ENCODE data around the gene EGFL8. TPM values are rescaled to one million over a fixed set of nuclear protein-coding genes. Genes with fewer than 3 reads are reported as not detected.

The EGFL8 gene
- total and polyA plus RNA-seq, 2 donors (not counting 3 experiments of a cell fraction or from before 2014, with no cell fraction given) = 9.0 to 12.6 TPM

DNA sequence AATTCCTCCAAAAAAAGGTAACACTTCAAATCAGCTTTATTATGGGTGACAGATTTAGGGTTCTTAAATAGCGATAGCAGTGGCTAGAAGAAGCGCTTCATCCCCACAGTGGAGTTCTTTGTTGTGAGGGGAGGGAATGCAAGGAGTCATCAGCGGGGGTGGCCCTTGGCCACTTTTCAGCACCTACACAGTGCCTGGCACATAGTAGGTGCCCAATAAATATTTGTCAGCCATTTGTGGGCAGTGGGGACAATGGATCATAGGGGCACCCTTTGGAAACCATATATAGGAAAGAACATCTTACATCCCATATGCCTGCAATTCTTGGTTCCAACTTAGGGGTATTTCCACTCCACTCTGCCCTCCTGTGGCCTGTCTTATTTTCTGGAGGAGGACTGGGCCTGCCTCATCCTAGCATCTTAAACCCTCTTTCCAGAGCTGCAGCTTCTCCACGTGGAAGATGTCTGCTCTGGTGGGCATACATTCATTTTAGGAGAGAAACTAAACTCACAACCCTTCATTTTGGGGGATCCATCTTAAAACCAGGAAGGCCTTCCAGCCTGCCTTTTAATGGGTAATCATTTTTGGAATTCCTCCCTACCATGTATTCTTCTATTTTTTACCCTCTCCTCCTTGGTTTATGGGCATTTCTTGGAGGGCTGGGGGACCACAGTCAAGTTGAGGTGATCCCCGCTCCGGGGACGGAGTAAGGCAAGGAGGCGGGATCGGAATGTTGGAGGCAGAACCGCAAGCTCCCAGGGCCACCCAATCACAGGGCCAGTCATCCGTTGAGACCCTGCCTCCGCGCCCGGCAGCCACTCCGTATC lies 30.6 kb downstream of the EGFL8 start:
- no peak overlapping the region for H2AFZ ChIP-seq (ENCODE audit: low read depth, low read length)
- peaks cover 0 to 2% of the 10 kb centered on the region in 2 experiments for H3K36me3 ChIP-seq (ENCODE audit: control insufficient read depth in 2 of 2, extremely low read depth in 1 of 2, insufficient read depth in 2 of 2, low read length in 2 of 2)
- intact Hi-C loops (cut with micrococcal nuclease) (loop anchor here (1.0 to 10.0 kb wide), 8 partner anchors 17 to 774 kb away; partner anchors contain the start of genes C6orf47, CSNK2B, FKBPL and GPANK1), dilution Hi-C loops (cut with MboI; ENCODE audit: extremely low pct_ligation_motif_present, low sequenced_read_pairs) (no loop called here)
- no peaks in the 10 kb centered on the region for H3K9me3 ChIP-seq (replicated peaks; ENCODE audit: control insufficient read depth, insufficient read depth, low read length)
- H3K4me3 ChIP-seq (replicated peaks in 1 of 3; ENCODE audit: insufficient read depth in 1 of 3, low read depth in 1 of 3, low read length in 3 of 3) = peak overlapping the region in 2 of 3 experiments; percentile 29 to 50
- ChIA-PET CTCF (interaction anchor here (0.8 to 1.6 kb wide), 22 partner anchors 9 to 643 kb away, joined by 3 to 24 read pairs (median 3); partner anchors contain the start of genes AGPAT1, ATF6B, FKBPL and NOTCH4), POLR2A (interaction anchor here (0.7 to 1.6 kb wide), 7 partner anchors 8 to 67 kb away, joined by 3 to 9 read pairs (median 4); partner anchors contain the start of genes ATF6B and FKBPL)
- peaks cover 4% of the 10 kb centered on the region for H3K79me2 ChIP-seq (ENCODE audit: control insufficient read depth, insufficient read depth, low read length)
- FAIRE-seq (no peak), DNase-seq (ENCODE audit: low read depth, low spot score) (peak; percentile 67)
- H3K9me1 ChIP-seq (replicated peaks; ENCODE audit: control insufficient read depth, extremely low read depth, insufficient read depth, low read length) = no peaks in the 10 kb centered on the region
- H3K4me1 ChIP-seq (ENCODE audit: control insufficient read depth, extremely low read depth, insufficient read depth, low read length) = peaks cover 40% of the 10 kb centered on the region
- no peaks in the 10 kb centered on the region for H4K20me1 ChIP-seq (replicated peaks; ENCODE audit: control insufficient read depth, extremely low read depth, insufficient read depth, low read length)
- TSS peak; percentile 64 for BruUV-seq (replicated peaks)
- H3K27me3 ChIP-seq (ENCODE audit: control insufficient read depth in 2 of 2, insufficient read depth in 2 of 2, low read length in 2 of 2) = no peaks in the 10 kb centered on the region
- peak overlapping the region; percentile 80 for H3K27ac ChIP-seq (ENCODE audit: insufficient read depth, low read depth, low read length)
- TF ChIP-seq GATA2 (IDR thresholded peaks at IDR 0.05; ENCODE audit: insufficient read depth, insufficient read length, low read depth, low read length) (no peak), POLR2A (IDR thresholded peaks at IDR 0.05; ENCODE audit: low read depth, low read length) (no peak), EZH2 (IDR thresholded peaks at IDR 0.05; ENCODE audit: borderline replicate concordance, low read depth, low read length, severe bottlenecking) (no peak), MYC (IDR thresholded peaks at IDR 0.05; ENCODE audit: low read depth, low read length) (no peak), FOS (IDR thresholded peaks at IDR 0.05; ENCODE audit: borderline replicate concordance, insufficient read depth, low read length) (no peak)
- TF ChIP-seq, protein P1, sequence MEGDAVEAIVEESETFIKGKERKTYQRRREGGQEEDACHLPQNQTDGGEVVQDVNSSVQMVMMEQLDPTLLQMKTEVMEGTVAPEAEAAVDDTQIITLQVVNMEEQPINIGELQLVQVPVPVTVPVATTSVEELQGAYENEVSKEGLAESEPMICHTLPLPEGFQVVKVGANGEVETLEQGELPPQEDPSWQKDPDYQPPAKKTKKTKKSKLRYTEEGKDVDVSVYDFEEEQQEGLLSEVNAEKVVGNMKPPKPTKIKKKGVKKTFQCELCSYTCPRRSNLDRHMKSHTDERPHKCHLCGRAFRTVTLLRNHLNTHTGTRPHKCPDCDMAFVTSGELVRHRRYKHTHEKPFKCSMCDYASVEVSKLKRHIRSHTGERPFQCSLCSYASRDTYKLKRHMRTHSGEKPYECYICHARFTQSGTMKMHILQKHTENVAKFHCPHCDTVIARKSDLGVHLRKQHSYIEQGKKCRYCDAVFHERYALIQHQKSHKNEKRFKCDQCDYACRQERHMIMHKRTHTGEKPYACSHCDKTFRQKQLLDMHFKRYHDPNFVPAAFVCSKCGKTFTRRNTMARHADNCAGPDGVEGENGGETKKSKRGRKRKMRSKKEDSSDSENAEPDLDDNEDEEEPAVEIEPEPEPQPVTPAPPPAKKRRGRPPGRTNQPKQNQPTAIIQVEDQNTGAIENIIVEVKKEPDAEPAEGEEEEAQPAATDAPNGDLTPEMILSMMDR (IDR thresholded peaks at IDR 0.05; ENCODE audit: extremely low read depth in 1 of 2, insufficient read depth in 1 of 2, low read depth in 1 of 2, low read length in 2 of 2) = peak; percentile 43 to 48
- peak overlapping the region; percentile 73 for H3K9ac ChIP-seq (replicated peaks; ENCODE audit: extremely low read depth, insufficient read depth, low read length)
- H3K4me2 ChIP-seq (ENCODE audit: insufficient read depth, low read length) = peak overlapping the region; percentile 78

Data from endothelial cell of umbilical vein (primary cell).